ENCODE data around the gene ZNF507. TPM values are rescaled to one million over a fixed set of nuclear protein-coding genes. Genes with fewer than 3 reads are reported as not detected.

Gene ZNF507
- total and polyA plus RNA-seq, 2 of the 8 experiments (the other 6 are each of a cell fraction or from before 2014, with no cell fraction given), result 8.6 to 28.8 TPM

GRCh38 chr19:32363175-32363574 is 17.8 kb downstream of the ZNF507 start:
- Histone ChIP-seq H3K18ac (ENCODE audit: extremely low read depth, low read length) (no peak overlapping the region), H3K27ac (ENCODE audit: low read depth, low read length) (no peak overlapping the region), H2BK12ac (ENCODE audit: low read depth, low read length) (no peak overlapping the region), H2AK5ac (ENCODE audit: low read depth, low read length) (no peak overlapping the region), H3K4ac (replicated peaks; ENCODE audit: insufficient read length, low read depth, low read length) (no peak overlapping the region), H3K4me2 (ENCODE audit: insufficient read depth in 1 of 2, low read depth in 2 of 2, low read length in 2 of 2) (no peak overlapping the region), H3K79me1 (ENCODE audit: low read depth, low read length) (no peaks in the 10 kb centered on the region; the same call in 1 of the 2 replicates), H3K23ac (ENCODE audit: insufficient read length) (no peak overlapping the region), H3K79me2 (ENCODE audit: control insufficient read depth in 1 of 2, insufficient read depth in 2 of 2, low read length in 2 of 2) (peaks cover 4 to 34% of the 10 kb centered on the region in 2 experiments), H3K27me3 (replicated peaks in 1 of 4; ENCODE audit: control insufficient read depth in 3 of 4, extremely low read depth in 1 of 4, insufficient read depth in 3 of 4, low read length in 3 of 4) (no peaks in the 10 kb centered on the region), H3K36me3 (ENCODE audit: control insufficient read depth in 2 of 4, insufficient read depth in 4 of 4, low read length in 3 of 4) (peaks cover 12 to 45% (median 29%) of the 10 kb centered on the region in 4 experiments), H3K9me3 (ENCODE audit: insufficient read depth in 2 of 2, low read depth in 1 of 2, low read length in 1 of 2) (no peaks in the 10 kb centered on the region), H3K14ac (ENCODE audit: insufficient read length) (no peak overlapping the region), H2AFZ (ENCODE audit: low read length) (no peak overlapping the region), H2BK15ac (ENCODE audit: low read length) (no peak overlapping the region), H2BK120ac (replicated peaks; ENCODE audit: low read depth, low read length) (no peak overlapping the region), H4K20me1 (replicated peaks in 1 of 2; ENCODE audit: control insufficient read depth in 1 of 2, insufficient read depth in 2 of 2, low read length in 2 of 2) (peaks cover 4 to 8% of the 10 kb centered on the region in 2 experiments), H4K91ac (replicated peaks; ENCODE audit: insufficient read length, low read length) (no peak overlapping the region), H4K5ac (ENCODE audit: insufficient read length, low read depth, low read length) (no peak overlapping the region), H3K4me1 (replicated peaks in 1 of 4; ENCODE audit: control insufficient read depth in 3 of 4, insufficient read depth in 4 of 4, low read length in 3 of 4) (no peaks in the 10 kb centered on the region), H3K56ac (replicated peaks; ENCODE audit: insufficient read length, low read depth, low read length) (no peak overlapping the region), H4K8ac (ENCODE audit: extremely low read depth, insufficient read depth, low read length) (no peak overlapping the region), H3K4me3 (ENCODE audit: extremely low read depth in 1 of 4, insufficient read depth in 2 of 4, low read depth in 3 of 4, low read length in 4 of 4) (no peak overlapping the region), H2BK5ac (ENCODE audit: low read depth, low read length) (no peak overlapping the region), H3K9ac (replicated peaks in 1 of 4; ENCODE audit: extremely low read depth in 1 of 4, low read depth in 3 of 4, low read length in 3 of 4) (no peak overlapping the region), H3K23me2 (ENCODE audit: low read depth, low read length) (no peaks in the 10 kb centered on the region; the same call in 1 of the 2 replicates), H2BK20ac (ENCODE audit: low read length) (no peak overlapping the region)
- no peak for FAIRE-seq
- ChIA-PET POLR2A (ENCODE audit: partially characterized antibody) (interaction anchor here (1.0 to 1.1 kb wide), 2 partner anchors 9 to 21 kb away, joined by 3 read pairs; no protein-coding TSS in a partner anchor), CTCF (ENCODE audit: partially characterized antibody) (no interaction called here)
- no peak for DNase-seq (ENCODE audit: low read depth in 1 of 2, low spot score in 2 of 2)
- no peak for TF ChIP-seq GABPA (IDR thresholded peaks at IDR 0.05; ENCODE audit: borderline replicate concordance, insufficient read depth, low read length)
- no peak for TF ChIP-seq SIRT6 (IDR thresholded peaks at IDR 0.05; ENCODE audit: low read length)
- no peak for TF ChIP-seq PHF8 (conservative IDR thresholded peaks at IDR 0.05; ENCODE audit: low read depth, low read length)
- TF ChIP-seq CREB1 (IDR thresholded peaks at IDR 0.05), result no peak
- TF ChIP-seq TEAD4 (IDR thresholded peaks at IDR 0.05; ENCODE audit: low read depth, low read length), result no peak
- WGBS, 2 experiments (ENCODE audit: extremely low coverage in 1 of 2, insufficient coverage in 1 of 2, insufficient read length in 1 of 2, insufficient replicate concordance in 2 of 2, low coverage in 1 of 2, low lambda C conversion rate in 2 of 2, missing lambda C conversion rate in 1 of 2), result 88% methylated on average over 3 of the region's 3 CpGs; no CpG with 5 or more reads in 1 of the 2 experiments
